ENCODE measurements around the gene TOX4. TPM values are rescaled to one million over a fixed set of nuclear protein-coding genes. Genes with fewer than 3 reads are reported as not detected.

The TOX4 gene
- total and polyA plus RNA-seq, 2 of the 4 experiments (the other 2 are of a cell fraction), result 26.7 to 56.6 TPM

GRCh38 chr14:21510735-21511657, 34.0 kb downstream of the TOX4 start, which contains the start of gene METTL3 (continued):
- TF ChIP-seq SMC3 (IDR thresholded peaks at IDR 0.05; ENCODE audit: low read depth, low read length), result no peak
- TF ChIP-seq NFE2L2 (IDR thresholded peaks at IDR 0.05; ENCODE audit: low read depth, low read length), result peak; percentile 6; the same call in 1 of the 2 replicates

DNA sequence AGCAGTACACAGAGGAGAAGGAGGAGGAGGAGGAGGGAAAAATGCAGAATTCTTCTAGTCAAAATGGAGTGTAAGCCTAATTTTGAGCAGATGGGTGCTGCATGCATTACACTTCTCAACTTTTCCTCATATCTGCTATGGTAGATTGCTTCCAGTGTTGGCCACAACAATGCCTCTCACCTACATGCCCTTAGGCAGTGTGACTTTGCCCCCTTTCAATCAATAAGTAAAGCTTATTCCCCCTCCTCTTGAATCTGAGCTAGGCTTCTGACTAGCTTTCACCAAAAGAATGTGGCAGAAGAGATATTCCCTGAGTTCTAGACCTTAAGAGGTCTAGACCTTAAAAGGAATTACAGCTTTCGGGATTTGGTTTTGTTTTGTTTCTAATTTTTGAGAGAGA, 37.3 kb downstream of the TOX4 start:
- POLR2A ChIA-PET (ENCODE audit: unreplicated experiment), result no interaction called here
- Histone ChIP-seq H3K18ac (ENCODE audit: low read depth, low read length) (no peak overlapping the region), H3K79me1 (ENCODE audit: low read depth in 1 of 2, low read length in 2 of 2) (peaks cover 10 to 16% of the 10 kb centered on the region in 2 experiments), H3K9ac (ENCODE audit: low read depth, low read length) (no peak overlapping the region), H4K91ac (ENCODE audit: insufficient read depth, low read depth, low read length) (no peak overlapping the region), H3K23ac (ENCODE audit: low read depth, low read length) (no peak overlapping the region), H3K9me1 (ENCODE audit: insufficient read depth, low read length) (no peaks in the 10 kb centered on the region), H3K56ac (ENCODE audit: extremely low read depth, insufficient read depth, low read length) (no peak overlapping the region), H4K5ac (ENCODE audit: low read depth, low read length) (no peak overlapping the region), H4K8ac (ENCODE audit: low read depth in 2 of 2, low read length in 2 of 2) (no peak overlapping the region), H3K14ac (replicated peaks; ENCODE audit: low read depth, low read length) (no peak overlapping the region), H3K4ac (ENCODE audit: low read depth, low read length) (no peak overlapping the region), H2BK15ac (ENCODE audit: low read depth, low read length) (no peak overlapping the region), H4K20me1 (ENCODE audit: insufficient read depth, low read length) (no peaks in the 10 kb centered on the region), H3K4me2 (ENCODE audit: low read depth, low read length) (no peak overlapping the region), H2BK20ac (ENCODE audit: low read depth, low read length) (no peak overlapping the region), H3K36me3 (ENCODE audit: control insufficient read depth, insufficient read depth, low read length) (no peaks in the 10 kb centered on the region), H2AK5ac (ENCODE audit: low read depth, low read length) (no peak overlapping the region), H3K9me3 (ENCODE audit: control insufficient read depth, insufficient read depth, low read length) (no peaks in the 10 kb centered on the region), H3K27ac (ENCODE audit: insufficient read depth, low read length) (no peak overlapping the region), H3K4me1 (ENCODE audit: control insufficient read depth, insufficient read depth, low read length) (no peaks in the 10 kb centered on the region), H2AFZ (replicated peaks; ENCODE audit: low read length, poor library complexity) (no peak overlapping the region), H2AK9ac (replicated peaks; ENCODE audit: low read depth, low read length, poor library complexity) (no peak overlapping the region), H2BK120ac (ENCODE audit: low read depth, low read length) (no peak overlapping the region), H3K27me3 (ENCODE audit: control insufficient read depth, insufficient read depth, low read length) (no peaks in the 10 kb centered on the region), H2BK5ac (ENCODE audit: low read depth, low read length, poor library complexity, severe bottlenecking) (no peak overlapping the region), H3K4me3 (ENCODE audit: insufficient read depth, low read depth, low read length) (no peak overlapping the region)
- dilution Hi-C loops (cut with HindIII; ENCODE audit: low sequenced_read_pairs, unreplicated experiment), result no loop called here
- DNase-seq (no peak), ATAC-seq (ENCODE audit: low read depth) (no peak)
- no TSS peak for BruUV-seq (replicated peaks)
- WGBS, 2 experiments (ENCODE audit: extremely low coverage in 2 of 2, insufficient read length in 1 of 2), result 100% methylated on average over 1 of the region's 1 CpG; no CpG with 5 or more reads in 1 of the 2 experiments
- CTCF ChIA-PET, result no interaction called here
- in situ Hi-C loops (cut with MboI; ENCODE audit: low sequenced_read_pairs), result no loop called here
- no peak for TF ChIP-seq RFX5 (IDR thresholded peaks at IDR 0.05; ENCODE audit: low read depth, low read length)
- intact Hi-C loops (cut with micrococcal nuclease), result loop anchor here (5.0 kb wide), 1 partner anchor 43 kb away; no protein-coding TSS in a partner anchor

All from IMR-90 (cell line).